HFF-Myc (cell line): ENCODE results near the gene HK1.

Experiments
- DNase-seq: peaks from one replicate; pipeline ENCODE4 v3.0.0-alpha.2; 2011; ENCODE audit warnings: low read depth; ENCODE audit errors: extremely low read depth
- H3K4me3 ChIP-seq: replicated peaks from 2 replicates; pipeline ENCODE4 v1.5.1; 2011; ENCODE audit warnings: low read depth, mild to moderate bottlenecking, control low read depth, low read length
- TF ChIP-seq, protein P1 (sequence below): IDR thresholded peaks from 2 replicates; pipeline ENCODE4 v1.5.1; 2012; ENCODE audit warnings: mild to moderate bottlenecking, low read depth, low read length, control low read depth; ENCODE audit errors: missing control alignments

The HK1 gene

DNA sequence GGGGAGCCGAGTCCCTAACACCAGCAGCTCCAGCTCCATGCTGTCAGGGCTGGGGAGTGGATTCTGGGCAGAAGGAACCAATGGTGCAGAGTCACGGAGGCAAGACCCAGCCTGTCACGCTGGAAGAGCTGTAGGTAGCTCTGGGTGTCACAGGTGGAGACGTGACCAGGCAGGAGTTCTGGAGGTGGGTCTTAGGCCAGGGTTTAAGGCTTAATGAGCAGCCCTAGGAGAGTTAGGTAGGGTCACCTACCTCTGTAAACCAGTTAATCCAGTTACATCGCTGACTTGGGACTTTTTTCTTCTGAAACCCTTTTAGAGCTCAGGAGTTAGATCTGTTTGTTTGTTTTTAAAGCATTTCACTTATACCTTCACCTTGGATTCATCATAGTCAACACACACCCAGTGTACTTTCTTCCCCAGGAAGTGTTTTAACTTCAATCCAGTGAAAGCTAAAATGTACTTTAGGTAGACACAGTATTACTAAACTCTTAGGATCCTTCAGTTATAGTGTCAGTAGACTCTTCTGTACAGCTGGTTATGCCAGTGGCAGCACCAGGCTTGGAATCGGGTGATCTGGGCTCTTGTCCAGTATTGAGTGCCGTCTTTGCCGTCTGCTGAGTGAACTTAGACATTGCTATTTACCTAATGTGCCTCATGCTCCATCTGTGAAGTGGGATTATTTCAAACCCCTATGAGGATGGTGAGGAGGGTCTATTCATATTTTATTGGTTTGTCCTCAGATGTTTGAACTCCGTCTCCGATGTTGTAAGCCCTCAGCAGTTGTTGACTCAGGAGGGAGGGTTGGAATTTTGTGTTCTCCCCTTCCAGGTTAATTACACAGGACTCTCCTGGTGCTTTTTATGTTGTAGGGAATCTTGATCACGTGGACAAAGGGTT is 107.4 kb downstream of the HK1 start:
- TF ChIP-seq, protein P1, sequence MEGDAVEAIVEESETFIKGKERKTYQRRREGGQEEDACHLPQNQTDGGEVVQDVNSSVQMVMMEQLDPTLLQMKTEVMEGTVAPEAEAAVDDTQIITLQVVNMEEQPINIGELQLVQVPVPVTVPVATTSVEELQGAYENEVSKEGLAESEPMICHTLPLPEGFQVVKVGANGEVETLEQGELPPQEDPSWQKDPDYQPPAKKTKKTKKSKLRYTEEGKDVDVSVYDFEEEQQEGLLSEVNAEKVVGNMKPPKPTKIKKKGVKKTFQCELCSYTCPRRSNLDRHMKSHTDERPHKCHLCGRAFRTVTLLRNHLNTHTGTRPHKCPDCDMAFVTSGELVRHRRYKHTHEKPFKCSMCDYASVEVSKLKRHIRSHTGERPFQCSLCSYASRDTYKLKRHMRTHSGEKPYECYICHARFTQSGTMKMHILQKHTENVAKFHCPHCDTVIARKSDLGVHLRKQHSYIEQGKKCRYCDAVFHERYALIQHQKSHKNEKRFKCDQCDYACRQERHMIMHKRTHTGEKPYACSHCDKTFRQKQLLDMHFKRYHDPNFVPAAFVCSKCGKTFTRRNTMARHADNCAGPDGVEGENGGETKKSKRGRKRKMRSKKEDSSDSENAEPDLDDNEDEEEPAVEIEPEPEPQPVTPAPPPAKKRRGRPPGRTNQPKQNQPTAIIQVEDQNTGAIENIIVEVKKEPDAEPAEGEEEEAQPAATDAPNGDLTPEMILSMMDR = no peak

DNA sequence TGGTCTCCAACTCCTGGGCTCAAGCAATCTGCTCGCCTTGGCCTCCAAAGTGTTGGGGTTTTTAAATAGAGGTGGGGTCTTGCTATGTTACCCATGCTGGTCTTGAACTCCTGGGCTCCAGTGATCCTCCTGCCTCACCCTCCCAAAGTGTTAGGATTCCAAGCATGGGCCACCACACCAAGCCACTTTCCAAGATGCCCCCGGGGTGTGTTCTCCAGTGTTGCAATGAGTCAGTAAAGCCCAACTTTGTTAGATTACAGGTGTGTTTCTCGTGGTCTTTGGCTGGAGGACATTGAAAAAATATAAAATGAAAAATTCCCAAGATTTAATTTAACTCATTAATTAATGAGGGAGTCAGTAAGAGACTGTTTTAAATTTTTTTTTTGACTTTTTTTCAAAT is 109.2 kb downstream of the HK1 start:
- no peak overlapping the region for H3K4me3 ChIP-seq
- no peak for DNase-seq
- TF ChIP-seq, protein P1 = no peak

More for the DNA sequence above, 107.4 kb downstream of the HK1 start:
- DNase-seq = no peak
- H3K4me3 ChIP-seq = no peak overlapping the region

DNA sequence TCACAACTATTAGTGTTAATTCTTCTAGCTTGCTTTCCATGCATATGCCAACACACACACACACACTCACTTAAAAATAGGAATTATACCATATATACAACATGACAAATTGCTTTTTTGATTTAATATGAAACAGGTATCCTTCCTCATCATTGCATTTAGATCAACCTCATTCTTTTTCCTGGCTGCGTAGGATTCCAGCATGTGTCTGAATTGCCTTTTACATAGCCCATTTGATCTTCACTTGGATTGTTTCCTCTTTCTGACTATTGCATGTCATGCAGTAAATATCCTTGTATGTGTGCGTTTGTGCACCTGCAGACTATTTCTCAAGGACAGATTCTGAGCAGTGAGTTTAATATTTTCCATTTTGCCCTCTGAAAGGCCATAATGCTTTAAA is 110.2 kb downstream of the HK1 start:
- H3K4me3 ChIP-seq = no peak overlapping the region
- DNase-seq = no peak
- TF ChIP-seq, protein P1 = no peak

DNA sequence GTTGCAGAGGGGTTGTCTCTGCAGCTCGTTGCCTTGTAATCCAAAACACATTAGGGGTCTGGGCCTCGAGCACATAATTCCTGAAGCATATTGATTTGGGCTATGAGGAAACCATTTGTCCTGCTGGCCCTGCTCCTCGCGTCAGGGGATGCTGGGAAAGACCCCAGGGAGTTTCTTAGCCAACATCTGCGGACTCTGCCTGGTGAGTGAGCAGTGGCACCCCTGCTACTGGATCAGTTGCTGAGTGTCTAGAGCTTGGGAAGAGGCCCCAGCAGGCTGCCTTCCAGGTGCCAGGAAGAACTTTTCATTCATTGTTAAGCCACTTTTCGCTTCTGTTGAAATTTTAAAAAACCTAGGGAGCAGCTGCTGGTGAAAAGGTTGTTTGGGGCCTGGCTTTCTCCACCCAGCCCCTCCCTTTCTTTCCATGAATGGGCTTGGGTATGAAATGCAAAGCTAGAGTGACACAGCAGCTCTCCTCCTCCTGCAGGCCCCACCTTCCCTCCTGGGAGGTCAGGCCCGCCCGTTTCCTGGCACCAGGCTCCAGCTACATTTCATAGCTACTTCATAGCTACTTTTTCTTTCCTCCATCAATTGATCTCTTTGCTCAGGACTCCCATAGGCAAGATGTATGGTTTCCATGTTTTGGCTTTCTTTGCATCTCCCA is 111.7 kb downstream of the HK1 start:
- no peak for DNase-seq
- TF ChIP-seq, protein P1 = no peak
- H3K4me3 ChIP-seq = no peak overlapping the region

DNA sequence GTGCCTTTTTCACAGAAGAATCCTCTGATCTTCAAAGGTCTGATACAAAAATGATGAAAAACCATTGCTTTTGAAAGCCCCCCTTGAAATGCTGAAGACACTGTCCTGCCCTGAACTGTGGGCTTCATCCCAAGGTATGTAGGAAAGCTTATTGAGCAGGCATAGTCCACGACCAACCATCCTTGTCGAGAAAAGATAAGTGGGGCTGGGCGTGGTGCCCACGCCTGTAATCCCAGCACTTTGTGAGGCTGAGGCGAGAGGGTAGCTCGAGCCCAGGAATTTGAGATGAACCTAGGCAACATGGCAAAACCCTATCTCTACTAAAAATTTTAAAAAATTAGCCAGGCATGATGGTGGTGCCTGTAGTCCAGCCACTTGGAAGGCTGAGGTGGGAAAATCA is 112.9 kb downstream of the HK1 start:
- no peak for DNase-seq
- TF ChIP-seq, protein P1 = no peak

DNA sequence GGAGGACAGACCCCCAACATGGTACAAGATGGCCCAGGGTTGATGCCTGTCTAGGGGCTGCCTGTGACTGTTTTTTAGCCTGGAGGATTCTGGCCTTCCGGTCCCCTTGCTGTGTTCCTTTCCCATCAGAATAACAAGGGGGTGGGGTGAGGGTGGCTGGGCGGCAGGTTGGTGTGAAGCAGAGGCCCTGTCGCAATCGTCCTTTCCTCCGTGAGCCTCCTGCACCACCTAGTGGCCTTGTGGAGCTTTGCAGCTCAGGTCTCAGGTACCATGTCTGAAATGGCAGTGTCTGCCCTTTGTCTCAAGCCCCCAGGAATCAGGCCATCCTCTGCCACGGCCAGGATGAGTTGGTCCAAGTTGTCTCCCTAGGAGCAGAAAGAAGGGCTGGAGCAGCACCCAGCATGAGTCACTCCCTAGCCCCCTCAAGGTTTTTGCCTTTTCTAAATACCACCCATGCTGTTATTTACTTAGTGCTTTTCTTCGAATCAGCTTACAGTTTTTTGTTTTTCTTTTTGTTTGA is 114.2 kb downstream of the HK1 start:
- no peak for DNase-seq
- TF ChIP-seq, protein P1 = peak; percentile 97
- no peak overlapping the region for H3K4me3 ChIP-seq

More for the DNA sequence above, 112.9 kb downstream of the HK1 start:
- H3K4me3 ChIP-seq = no peak overlapping the region
